Adrenal gland (tissue), 12 donors: ENCODE data around the gene PLCB1. TPM values are rescaled to one million over a fixed set of nuclear protein-coding genes. Genes with fewer than 3 reads are reported as not detected.

Experiments
- DNase-seq, 7 donors: peaks; one replicate each; pipeline ENCODE4 v3.0.0-alpha.2; 2019 to 2020
- H3K27ac ChIP-seq, 5 donors: fragments of 200-600 bp; sonication (generic) in 4 of 5; 1 replicate in 3 of 5; 2 replicates in 2 of 5; pipeline versions ENCODE4 v1.5.1 to v1.8.0; 2016 to 2020; ENCODE audit warnings: mild to moderate bottlenecking in 1 of 5
- H3K27me3 ChIP-seq: fragments of 200-600 bp; 2 replicates; pipeline ENCODE4 v1.8.0; 2021
- H3K36me3 ChIP-seq, 2 donors: fragments of 200-600 bp; replicated peaks in 1 of 2; 1 replicate in 1 of 2; 2 replicates in 1 of 2; pipeline versions ENCODE4 v1.5.1 to v1.8.0; 2018 to 2022
- H3K4me1 ChIP-seq, 2 donors: fragments of 200-600 bp; replicated peaks in 1 of 2; 1 replicate in 1 of 2; 2 replicates in 1 of 2; pipeline versions ENCODE4 v1.5.1 to v1.8.0; 2018 to 2021
- H3K4me3 ChIP-seq, 4 donors: fragments of 200-600 bp; sonication (generic) in 3 of 4; one replicate each; pipeline ENCODE4 v1.5.1; 2016 to 2018
- H3K9me3 ChIP-seq, 3 donors: fragments of 200-600 bp; sonication (generic) in 1 of 3; replicated peaks in 1 of 3; 1 replicate in 2 of 3; 2 replicates in 1 of 3; pipeline versions ENCODE4 v1.5.1 to v1.8.0; 2016 to 2021
- POLR2A ChIP-seq, 2 donors: fragments of 450-650 bp; IDR thresholded peaks; one replicate each; pipeline ENCODE4 v1.6.1; 2017; ENCODE audit warnings: antibody characterized with exemption in 2 of 2, mild to moderate bottlenecking in 2 of 2, moderate library complexity in 1 of 2
- WGBS, 4 donors: extraction: QIAGEN DNeasy Blood & Tissue Kit in 2 of 4; methylation state at CpG; one replicate each; pipeline versions ENCODE4 v1.1.5 to v1.1.7; 2013 to 2017; 5-methylcytosine and 5-hydroxymethylcytosine counted together
- intact Hi-C, 2 donors: fragments of 100-400 bp; cut with DNase I; formaldehyde crosslinking; loops; one replicate each; pipeline versions ENCODE4 v1.14.1 to v1.15.0; 2022 to 2023
- polyA plus RNA-seq, 3 donors: library from polyadenylated mRNA; stranded (reverse); fragments of 200-250 nt in 2 of 3; fragments of 350-450 nt in 1 of 3; fragmentation: Illumina TruSeq in 1 of 3; extraction: RNeasy Lipid Tissue Mini Kit (QIAGEN cat#74804) in 1 of 3; gene quantifications; one replicate each; pipeline ENCODE4 v1.2.3, GENCODE V29; 2013 to 2014
- total RNA-seq, 9 donors: library from RNA; depleted of rRNA in 4 of 9; stranded (reverse); fragments of >200 nt in 4 of 9; fragments of 120-200 nt in 1 of 9; fragmentation: NEBNext Ultra II Directional in 1 of 9; extraction: Animal tissue kit (Norgen Biotek cat#: 25700) in 1 of 9; gene quantifications; one replicate each; pipeline versions ENCODE4 v1.1.0 to v1.2.4, GENCODE V29; 2013 to 2023
- TF ChIP-seq, protein P1 (sequence below), 6 experiments: fragments of 450-650 bp in 4 of 6; fragments of 200-600 bp in 2 of 6; sonication (generic) in 1 of 6; IDR thresholded peaks; 1 replicate in 5 of 6; 2 replicates in 1 of 6; pipeline versions ENCODE4 v1.5.1 to v1.8.0; 2016 to 2021; ENCODE audit warnings: antibody characterized with exemption in 6 of 6, mild to moderate bottlenecking in 2 of 6, moderate library complexity in 1 of 6
- donor health status: healthy with polysubstance abuse.
- donor health status: Bipolar disorder and iron deficiency.
- donor health status: DM: yes; HTN: yes; CAD: no.
- donor health status: DM: no; HTN: no; CAD: no.
- donor health status: DM: no; HTN: no; CAD: no.
- donor health status: DM: yes; HTN: yes; CAD: no.

PLCB1 gene
- total and polyA plus RNA-seq, 12 donors, result 7.7 to 56.6 (median 27.9) TPM

- H3K27me3 ChIP-seq, result no peaks in the 10 kb centered on the region
- intact Hi-C loops, result loop anchor here in 1 of 2 donors (10.0 kb wide), 1 partner anchor 689 kb away; no protein-coding TSS in a partner anchor
- H3K36me3 ChIP-seq, result no peaks in the 10 kb centered on the region
Measured at GRCh38 chr20:8714206-8714605, 582.1 kb downstream of the PLCB1 start.

DNA sequence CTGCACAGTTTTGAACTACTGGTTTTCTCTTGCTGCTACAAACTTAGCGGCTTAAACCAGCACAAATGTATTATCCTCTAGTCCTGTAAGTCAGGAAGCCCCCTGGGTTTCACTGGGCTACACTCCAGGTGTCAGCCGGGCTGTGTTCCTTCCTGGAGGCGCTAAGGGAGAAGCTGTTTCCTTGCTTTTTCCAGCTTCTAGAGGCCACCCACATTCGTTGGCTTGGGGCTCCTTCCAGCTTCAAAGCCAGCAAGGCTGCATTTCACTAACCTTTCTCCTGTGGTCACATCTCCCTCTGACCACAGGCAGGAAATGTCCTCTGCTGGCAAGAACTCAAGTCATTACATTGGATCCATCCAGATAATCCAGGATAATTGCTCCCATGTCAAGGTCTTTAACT is 586.2 kb downstream of the PLCB1 start:
- Histone ChIP-seq H3K4me3 (no peak overlapping the region), H3K36me3 (no peaks in the 10 kb centered on the region), H3K9me3 (no peaks in the 10 kb centered on the region), H3K4me1 (no peaks in the 10 kb centered on the region), H3K27me3 (no peaks in the 10 kb centered on the region), H3K27ac (no peak overlapping the region)
- 80 to 89% (median 83%) methylated on average over 4 of the region's 4 CpGs for WGBS, 4 donors
- DNase-seq, result no peak
- intact Hi-C loops, result loop anchor here in 1 of 2 donors (10.0 kb wide), 1 partner anchor 693 kb away; no protein-coding TSS in a partner anchor
- no peak for TF ChIP-seq POLR2A (IDR thresholded peaks at IDR 0.05)
- TF ChIP-seq, protein P1, sequence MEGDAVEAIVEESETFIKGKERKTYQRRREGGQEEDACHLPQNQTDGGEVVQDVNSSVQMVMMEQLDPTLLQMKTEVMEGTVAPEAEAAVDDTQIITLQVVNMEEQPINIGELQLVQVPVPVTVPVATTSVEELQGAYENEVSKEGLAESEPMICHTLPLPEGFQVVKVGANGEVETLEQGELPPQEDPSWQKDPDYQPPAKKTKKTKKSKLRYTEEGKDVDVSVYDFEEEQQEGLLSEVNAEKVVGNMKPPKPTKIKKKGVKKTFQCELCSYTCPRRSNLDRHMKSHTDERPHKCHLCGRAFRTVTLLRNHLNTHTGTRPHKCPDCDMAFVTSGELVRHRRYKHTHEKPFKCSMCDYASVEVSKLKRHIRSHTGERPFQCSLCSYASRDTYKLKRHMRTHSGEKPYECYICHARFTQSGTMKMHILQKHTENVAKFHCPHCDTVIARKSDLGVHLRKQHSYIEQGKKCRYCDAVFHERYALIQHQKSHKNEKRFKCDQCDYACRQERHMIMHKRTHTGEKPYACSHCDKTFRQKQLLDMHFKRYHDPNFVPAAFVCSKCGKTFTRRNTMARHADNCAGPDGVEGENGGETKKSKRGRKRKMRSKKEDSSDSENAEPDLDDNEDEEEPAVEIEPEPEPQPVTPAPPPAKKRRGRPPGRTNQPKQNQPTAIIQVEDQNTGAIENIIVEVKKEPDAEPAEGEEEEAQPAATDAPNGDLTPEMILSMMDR (IDR thresholded peaks at IDR 0.05), result no peak

More at GRCh38 chr20:8714206-8714605, 582.1 kb downstream of the PLCB1 start:
- 81 to 88% (median 85%) methylated on average over 3 of the region's 3 CpGs for whole genome bisulfite sequencing, 4 donors
- no peak overlapping the region for H3K4me3 ChIP-seq
- no peak for DNase-seq
- H3K9me3 ChIP-seq, result no peaks in the 10 kb centered on the region
- TF ChIP-seq POLR2A (IDR thresholded peaks at IDR 0.05), result no peak
- TF ChIP-seq, protein P1 (IDR thresholded peaks at IDR 0.05), result no peak
- no peak overlapping the region for H3K27ac ChIP-seq
- no peaks in the 10 kb centered on the region for H3K4me1 ChIP-seq

- Histone ChIP-seq H3K4me3 (no peak overlapping the region), H3K36me3 (no peaks in the 10 kb centered on the region), H3K4me1 (no peaks in the 10 kb centered on the region), H3K27ac (no peak overlapping the region), H3K9me3 (no peaks in the 10 kb centered on the region), H3K27me3 (no peaks in the 10 kb centered on the region)
- no peak for DNase-seq
- 45 to 72% (median 56%) methylated on average over 3 to 4 of the region's 4 CpGs for WGBS, 4 donors
- TF ChIP-seq POLR2A (IDR thresholded peaks at IDR 0.05), result no peak
- TF ChIP-seq, protein P1 (IDR thresholded peaks at IDR 0.05), result no peak
- intact Hi-C loops, result loop anchor here in 1 of 2 donors (5.0 kb wide), 3 partner anchors 588 to 783 kb away; partner anchors contain the start of gene PLCB1
Measured at GRCh38 chr20:8720089-8720488, 588.0 kb downstream of the PLCB1 start.

- intact Hi-C loops, result loop anchor here in 1 of 2 donors (5.0 kb wide), 3 partner anchors 589 to 784 kb away; partner anchors contain the start of gene PLCB1
- 15 to 22% (median 19%) methylated on average over 5 of the region's 5 CpGs for WGBS, 4 donors
- TF ChIP-seq, protein P1 (IDR thresholded peaks at IDR 0.05), result peak; percentile 64 to 78 (median 70)
- no peak for TF ChIP-seq POLR2A (IDR thresholded peaks at IDR 0.05)
- Histone ChIP-seq H3K9me3 (no peaks in the 10 kb centered on the region), H3K4me1 (no peaks in the 10 kb centered on the region), H3K27ac (no peak overlapping the region), H3K4me3 (no peak overlapping the region), H3K36me3 (no peaks in the 10 kb centered on the region), H3K27me3 (no peaks in the 10 kb centered on the region)
- DNase-seq, result peak; percentile 35 to 84 (median 57)
Measured at GRCh38 chr20:8721098-8721497, 589.0 kb downstream of the PLCB1 start.
